Vagina (tissue), 2 donors: ENCODE measurements around the gene NAPB.

Experiments
- POLR2A ChIP-seq, 2 donors: fragments of 450-650 bp; IDR thresholded peaks; one replicate each; pipeline ENCODE4 v1.6.1; 2017; ENCODE audit warnings: antibody characterized with exemption in 2 of 2, mild to moderate bottlenecking in 2 of 2, moderate library complexity in 2 of 2
- POLR2AphosphoS5 ChIP-seq, 2 donors: sonication (generic); formaldehyde crosslinking; IDR thresholded peaks; one replicate each; pipeline ENCODE4 v1.9.0; 2017; ENCODE audit warnings: antibody characterized with exemption in 2 of 2, mild to moderate bottlenecking in 2 of 2, low read depth in 1 of 2; ENCODE audit not compliant: insufficient read depth in 1 of 2
- TF ChIP-seq, protein P1 (sequence below), 3 experiments: fragments of 450-650 bp in 2 of 3; fragments of 200-600 bp in 1 of 3; sonication (generic) in 1 of 3; IDR thresholded peaks; one replicate each; pipeline ENCODE4 v1.5.1; 2017 to 2019; ENCODE audit warnings: antibody characterized with exemption in 3 of 3, mild to moderate bottlenecking in 2 of 3, moderate library complexity in 2 of 3

DNA sequence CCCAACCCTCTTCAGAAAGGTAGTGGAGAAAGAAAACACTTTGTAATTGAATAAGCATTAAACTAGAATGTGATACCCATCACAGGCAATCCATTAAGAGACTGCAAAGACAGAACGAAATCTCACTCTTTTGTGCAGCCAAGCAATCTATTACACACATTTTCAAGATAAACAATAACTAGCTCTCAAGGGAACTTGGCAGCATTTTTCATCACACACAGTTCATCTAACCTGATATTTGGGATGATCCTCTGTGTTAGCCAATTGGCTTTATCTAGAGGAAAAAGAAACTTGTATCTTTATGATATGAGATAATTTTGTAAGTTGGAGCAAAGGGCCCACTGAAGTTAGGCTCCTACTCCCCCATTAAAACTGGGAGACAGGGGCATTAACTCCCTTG is 60.8 kb downstream of the NAPB start:
- no peak for TF ChIP-seq POLR2AphosphoS5 (IDR thresholded peaks at IDR 0.05; ENCODE audit: insufficient read depth in 1 of 2, low read depth in 1 of 2)
- TF ChIP-seq, protein P1, sequence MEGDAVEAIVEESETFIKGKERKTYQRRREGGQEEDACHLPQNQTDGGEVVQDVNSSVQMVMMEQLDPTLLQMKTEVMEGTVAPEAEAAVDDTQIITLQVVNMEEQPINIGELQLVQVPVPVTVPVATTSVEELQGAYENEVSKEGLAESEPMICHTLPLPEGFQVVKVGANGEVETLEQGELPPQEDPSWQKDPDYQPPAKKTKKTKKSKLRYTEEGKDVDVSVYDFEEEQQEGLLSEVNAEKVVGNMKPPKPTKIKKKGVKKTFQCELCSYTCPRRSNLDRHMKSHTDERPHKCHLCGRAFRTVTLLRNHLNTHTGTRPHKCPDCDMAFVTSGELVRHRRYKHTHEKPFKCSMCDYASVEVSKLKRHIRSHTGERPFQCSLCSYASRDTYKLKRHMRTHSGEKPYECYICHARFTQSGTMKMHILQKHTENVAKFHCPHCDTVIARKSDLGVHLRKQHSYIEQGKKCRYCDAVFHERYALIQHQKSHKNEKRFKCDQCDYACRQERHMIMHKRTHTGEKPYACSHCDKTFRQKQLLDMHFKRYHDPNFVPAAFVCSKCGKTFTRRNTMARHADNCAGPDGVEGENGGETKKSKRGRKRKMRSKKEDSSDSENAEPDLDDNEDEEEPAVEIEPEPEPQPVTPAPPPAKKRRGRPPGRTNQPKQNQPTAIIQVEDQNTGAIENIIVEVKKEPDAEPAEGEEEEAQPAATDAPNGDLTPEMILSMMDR (IDR thresholded peaks at IDR 0.05): no peak
- TF ChIP-seq POLR2A (IDR thresholded peaks at IDR 0.05): no peak
